Forelimb muscle (tissue), 1 donor: Measurements from ENCODE around the gene SLC9A8. TPM values are rescaled to one million over a fixed set of nuclear protein-coding genes. Genes with fewer than 3 reads are reported as not detected.

ENCODE experiments used
- polyA plus RNA-seq: library from polyadenylated mRNA; unstranded; fragments of 120-200 nt; gene quantifications from one replicate; pipeline ENCODE4 v1.2.1, GENCODE V29; 2013; ENCODE audit not compliant: insufficient read length

The SLC9A8 gene
- polyA plus RNA-seq, 1 donor, result 5.7 TPM

Other genes with a start within 250 kb of the SLC9A8 start
- 22.2 TPM for gene PTGIS, start 244.7 kb upstream of the SLC9A8 start, polyA plus RNA-seq
- 31.4 TPM for gene B4GALT5, start 99.0 kb upstream of the SLC9A8 start, polyA plus RNA-seq
- gene SPATA2, start 102.7 kb downstream of the SLC9A8 start, polyA plus RNA-seq, result 5.7 TPM
- gene RNF114, start 123.6 kb downstream of the SLC9A8 start, polyA plus RNA-seq, result 45.3 TPM
- 10.7 TPM for gene SNAI1, start 170.2 kb downstream of the SLC9A8 start, polyA plus RNA-seq